Neuronal stem cell (in vitro differentiated cells): ENCODE measurements around the gene KLF7.

Experiments
- DNase-seq: peaks from one replicate; pipeline ENCODE4 v3.0.0-alpha.2; 2013; ENCODE audit warnings: low spot score
- H2AFZ ChIP-seq: one replicate; pipeline ENCODE4 v1.6.1; 2013; ENCODE audit warnings: mild to moderate bottlenecking, low read length, inconsistent platforms
- H2AK5ac ChIP-seq: 2 replicates; pipeline ENCODE4 v1.6.1; 2013; ENCODE audit warnings: low read depth, mild to moderate bottlenecking, inconsistent platforms, low read length, moderate library complexity, mixed read lengths
- H2BK120ac ChIP-seq: 2 replicates; pipeline ENCODE4 v1.6.1; 2013; ENCODE audit warnings: low read depth, mild to moderate bottlenecking, inconsistent platforms, low read length, moderate library complexity, mixed read lengths
- H2BK12ac ChIP-seq: one replicate; pipeline ENCODE4 v1.6.1; 2013; ENCODE audit warnings: low read length, inconsistent platforms
- H2BK15ac ChIP-seq: 2 replicates; pipeline ENCODE4 v1.6.1; 2013; ENCODE audit warnings: mild to moderate bottlenecking, low read length, inconsistent platforms, mixed read lengths
- H2BK5ac ChIP-seq: one replicate; pipeline ENCODE4 v1.6.1; 2013; ENCODE audit warnings: inconsistent platforms, mild to moderate bottlenecking, low read length, moderate library complexity
- H3K14ac ChIP-seq: one replicate; pipeline ENCODE4 v1.6.1; 2013; ENCODE audit warnings: low read length, inconsistent platforms
- H3K18ac ChIP-seq: 2 replicates; pipeline ENCODE4 v1.6.1; 2013; ENCODE audit warnings: low read length, inconsistent platforms
- H3K23ac ChIP-seq: 2 replicates; pipeline ENCODE4 v1.6.1; 2013; ENCODE audit warnings: low read depth, mild to moderate bottlenecking, mixed read lengths, low read length, inconsistent platforms; ENCODE audit not compliant: poor library complexity
- H3K27ac ChIP-seq: replicated peaks from 3 replicates; pipeline ENCODE4 v1.5.1; 2013; ENCODE audit warnings: low read length, inconsistent platforms
- H3K27me3 ChIP-seq, 3 experiments: 2 replicates each; pipeline ENCODE4 v1.6.1; 2013; ENCODE audit warnings: low read length in 3 of 3, mild to moderate bottlenecking in 2 of 3, inconsistent platforms in 1 of 3, low read depth in 1 of 3, mixed read lengths in 1 of 3, moderate library complexity in 1 of 3; ENCODE audit not compliant: control insufficient read depth in 3 of 3, insufficient read depth in 3 of 3
- H3K36me3 ChIP-seq, 2 donors: replicated peaks in 1 of 2; 2 replicates each; pipeline ENCODE4 v1.6.1; 2013; ENCODE audit warnings: low read length in 2 of 2; ENCODE audit not compliant: control insufficient read depth in 2 of 2, insufficient read depth in 2 of 2
- H3K4ac ChIP-seq: 2 replicates; pipeline ENCODE4 v1.6.1; 2013; ENCODE audit warnings: inconsistent platforms, mild to moderate bottlenecking, low read length, moderate library complexity
- H3K4me1 ChIP-seq, 2 donors: 1 replicate in 1 of 2; 2 replicates in 1 of 2; pipeline ENCODE4 v1.6.1; 2013; ENCODE audit warnings: low read length in 2 of 2, low read depth in 1 of 2; ENCODE audit not compliant: control insufficient read depth in 2 of 2, insufficient read depth in 1 of 2
- H3K4me2 ChIP-seq: one replicate; pipeline ENCODE4 v1.6.1; 2013; ENCODE audit warnings: mild to moderate bottlenecking, low read length, inconsistent platforms; ENCODE audit not compliant: insufficient read depth, poor library complexity, severe bottlenecking
- H3K4me3 ChIP-seq, 2 donors: 2 replicates each; pipeline ENCODE4 v1.5.1; 2013; ENCODE audit warnings: low read length in 2 of 2, mild to moderate bottlenecking in 2 of 2, inconsistent platforms in 1 of 2, moderate library complexity in 1 of 2
- H3K79me1 ChIP-seq: one replicate; pipeline ENCODE4 v1.6.1; 2013; ENCODE audit warnings: low read depth, mild to moderate bottlenecking, inconsistent platforms, low read length, moderate library complexity
- H3K9ac ChIP-seq: one replicate; pipeline ENCODE4 v1.6.1; 2013; ENCODE audit warnings: mild to moderate bottlenecking, low read depth, low read length, inconsistent platforms; ENCODE audit not compliant: poor library complexity
- H3K9me3 ChIP-seq, 2 donors: replicated peaks in 1 of 2; 2 replicates each; pipeline versions ENCODE3 to v1.6.1; 2013; ENCODE audit warnings: low read length in 2 of 2, mild to moderate bottlenecking in 2 of 2, inconsistent platforms in 1 of 2, low read depth in 1 of 2, mixed read lengths in 1 of 2, moderate library complexity in 1 of 2; ENCODE audit not compliant: control insufficient read depth in 2 of 2, insufficient read depth in 1 of 2
- H4K8ac ChIP-seq: one replicate; pipeline ENCODE4 v1.6.1; 2013; ENCODE audit warnings: low read depth, mild to moderate bottlenecking, inconsistent platforms, low read length, moderate library complexity
- H4K91ac ChIP-seq: one replicate; pipeline ENCODE4 v1.6.1; 2013; ENCODE audit warnings: low read length, low read depth, mild to moderate bottlenecking, inconsistent platforms; ENCODE audit not compliant: poor library complexity
- WGBS, 2 donors: extraction: QIAGEN DNeasy Blood & Tissue Kit; methylation state at CpG; one replicate each; pipeline ENCODE4 v1.1.7; 2013; ENCODE audit warnings: missing lambda C conversion rate in 2 of 2, mixed read lengths in 1 of 2; ENCODE audit not compliant: insufficient read length in 2 of 2, insufficient replicate concordance in 1 of 2; ENCODE audit errors: extremely low coverage in 2 of 2; 5-methylcytosine and 5-hydroxymethylcytosine counted together

KLF7 gene

GRCh38 chr2:207132019-207132418 lies 33.7 kb downstream of the KLF7 start:
- no peak overlapping the region for H3K23ac ChIP-seq
- H2BK12ac ChIP-seq: no peak overlapping the region
- H3K27ac ChIP-seq: no peak overlapping the region
- H2BK120ac ChIP-seq: no peak overlapping the region
- H3K14ac ChIP-seq: no peak overlapping the region
- H3K79me1 ChIP-seq: no peaks in the 10 kb centered on the region
- H4K8ac ChIP-seq: no peak overlapping the region
- H3K9me3 ChIP-seq: peaks cover 7 to 43% of the 10 kb centered on the region in 2 donors
- no peaks in the 10 kb centered on the region for H3K27me3 ChIP-seq
- H3K4me2 ChIP-seq: no peak overlapping the region
- no peak overlapping the region for H3K9ac ChIP-seq
- no peak overlapping the region for H3K4ac ChIP-seq
- no peak overlapping the region for H3K18ac ChIP-seq
- peaks cover 2 to 37% of the 10 kb centered on the region in 2 donors for H3K36me3 ChIP-seq
- no peak overlapping the region for H2AK5ac ChIP-seq
- H4K91ac ChIP-seq: no peak overlapping the region
- no peak overlapping the region for H3K4me3 ChIP-seq
- H2BK15ac ChIP-seq: no peak overlapping the region
- DNase-seq: no peak
- no peak overlapping the region for H2BK5ac ChIP-seq
- no peak overlapping the region for H2AFZ ChIP-seq
- H3K4me1 ChIP-seq: peaks cover 25 to 36% of the 10 kb centered on the region in 2 donors

- Histone ChIP-seq H3K27me3 (no peaks in the 10 kb centered on the region), H3K9ac (no peak overlapping the region), H3K4me1 (peaks cover 22 to 33% of the 10 kb centered on the region in 2 donors), H2BK120ac (no peak overlapping the region), H3K36me3 (peaks cover 2 to 34% of the 10 kb centered on the region in 2 donors), H2AK5ac (no peak overlapping the region), H4K91ac (no peak overlapping the region), H4K8ac (no peak overlapping the region), H3K79me1 (no peaks in the 10 kb centered on the region), H3K23ac (no peak overlapping the region), H3K18ac (no peak overlapping the region), H3K27ac (no peak overlapping the region), H3K4ac (no peak overlapping the region), H3K14ac (no peak overlapping the region), H3K9me3 (peaks cover 7 to 47% of the 10 kb centered on the region in 2 donors), H3K4me3 (no peak overlapping the region), H2BK15ac (no peak overlapping the region), H2BK5ac (no peak overlapping the region), H2BK12ac (no peak overlapping the region), H3K4me2 (no peak overlapping the region), H2AFZ (no peak overlapping the region)
- no peak for DNase-seq
- no CpG with 5 or more reads among the region's 2 CpGs for WGBS, 2 donors
Measured at GRCh38 chr2:207131594-207131993, 34.2 kb downstream of the KLF7 start.

GRCh38 chr2:207130958-207131521 lies 34.7 kb downstream of the KLF7 start:
- peaks cover 7 to 48% of the 10 kb centered on the region in 2 donors for H3K9me3 ChIP-seq
- H2BK12ac ChIP-seq: no peak overlapping the region
- H3K4me1 ChIP-seq: peaks cover 20 to 27% of the 10 kb centered on the region in 2 donors
- no peak overlapping the region for H2BK15ac ChIP-seq
- no peak overlapping the region for H3K4me2 ChIP-seq
- no peak overlapping the region for H3K9ac ChIP-seq
- no peak overlapping the region for H3K27ac ChIP-seq
- no peak overlapping the region for H2BK120ac ChIP-seq
- H4K8ac ChIP-seq: no peak overlapping the region
- no peaks in the 10 kb centered on the region for H3K27me3 ChIP-seq
- H4K91ac ChIP-seq: no peak overlapping the region
- H3K14ac ChIP-seq: no peak overlapping the region
- DNase-seq: no peak
- no peak overlapping the region for H2AK5ac ChIP-seq
- H3K23ac ChIP-seq: no peak overlapping the region
- peaks cover 2 to 28% of the 10 kb centered on the region in 2 donors for H3K36me3 ChIP-seq
- H2BK5ac ChIP-seq: no peak overlapping the region
- no peak overlapping the region for H2AFZ ChIP-seq
- no CpG with 5 or more reads among the region's 2 CpGs for WGBS, 2 donors
- no peak overlapping the region for H3K4ac ChIP-seq
- H3K18ac ChIP-seq: no peak overlapping the region
- no peak overlapping the region for H3K4me3 ChIP-seq
- H3K79me1 ChIP-seq: no peaks in the 10 kb centered on the region

GRCh38 chr2:207129821-207130220 lies 35.9 kb downstream of the KLF7 start:
- Histone ChIP-seq H3K4me2 (no peak overlapping the region), H4K91ac (no peak overlapping the region), H2BK12ac (no peak overlapping the region), H2BK15ac (no peak overlapping the region), H2AK5ac (no peak overlapping the region), H2BK120ac (no peak overlapping the region), H3K27me3 (no peaks in the 10 kb centered on the region), H3K9ac (no peak overlapping the region), H3K4me3 (no peak overlapping the region), H3K9me3 (peaks cover 7 to 48% of the 10 kb centered on the region in 2 donors), H3K27ac (no peak overlapping the region), H3K14ac (no peak overlapping the region), H4K8ac (no peak overlapping the region), H3K23ac (no peak overlapping the region), H2BK5ac (no peak overlapping the region), H3K4ac (no peak overlapping the region), H3K36me3 (peaks cover 2 to 33% of the 10 kb centered on the region in 2 donors), H3K4me1 (peaks cover 16 to 22% of the 10 kb centered on the region in 2 donors), H3K18ac (no peak overlapping the region), H2AFZ (no peak overlapping the region), H3K79me1 (no peaks in the 10 kb centered on the region)
- WGBS, 2 donors: 100% methylated on average over 2 of the region's 4 CpGs; no CpG with 5 or more reads in 1 of the 2 donors
- no peak for DNase-seq
